Globus pallidus (tissue), 1 donor: ENCODE measurements around the gene TPCN1.
A peak's percentile ranks its signal among the peaks of the same experiment; 100 is the strongest.

Experiments
- DNase-seq: peaks from one replicate; pipeline ENCODE4 v3.0.0-alpha.2; 2015; ENCODE audit warnings: low spot score

Gene TPCN1

DNA sequence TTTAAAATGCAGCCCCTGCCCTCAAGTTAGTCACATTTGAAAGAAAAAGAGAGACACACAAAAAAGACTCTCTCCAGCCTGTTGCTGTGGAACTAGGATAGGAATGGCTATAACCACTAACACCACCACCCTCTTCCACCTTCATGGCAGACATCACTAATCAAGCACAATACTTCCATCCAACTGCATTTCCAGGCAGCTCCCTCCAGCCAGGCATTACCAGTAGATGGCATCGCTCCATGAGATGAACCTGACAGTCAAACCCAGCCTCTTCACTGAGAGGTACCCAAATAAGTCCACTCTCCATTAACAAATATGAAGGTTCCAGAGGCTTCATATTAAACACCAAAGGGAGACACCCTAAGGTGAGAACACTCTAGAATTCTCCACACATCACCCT is 89.2 kb downstream of the TPCN1 start:
- DNase-seq = no peak

DNA sequence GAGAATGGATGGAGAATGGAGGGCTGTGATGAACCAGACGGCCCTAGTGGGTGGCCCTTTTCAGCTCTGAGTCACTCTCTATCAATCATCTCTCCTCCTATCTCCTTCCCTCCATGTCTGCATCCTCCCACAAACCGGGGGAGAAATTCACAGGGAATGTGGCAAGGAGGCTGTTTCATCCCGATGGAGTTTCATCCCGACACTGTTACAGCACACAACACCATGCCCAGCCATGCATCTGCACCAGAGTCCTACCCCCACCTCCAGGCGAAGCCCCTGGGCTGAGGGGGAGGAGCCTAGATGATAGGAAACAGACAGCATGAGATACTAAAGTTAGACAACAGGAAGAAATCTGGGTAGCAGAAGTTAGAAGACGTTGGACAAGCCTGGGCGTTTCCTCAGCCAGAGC is 92.9 kb downstream of the TPCN1 start:
- DNase-seq = no peak

GRCh38 chr12:113315358-113315757 is 94.1 kb downstream of the TPCN1 start:
- no peak for DNase-seq

GRCh38 chr12:113316155-113316554 is 94.9 kb downstream of the TPCN1 start:
- DNase-seq = no peak

DNA sequence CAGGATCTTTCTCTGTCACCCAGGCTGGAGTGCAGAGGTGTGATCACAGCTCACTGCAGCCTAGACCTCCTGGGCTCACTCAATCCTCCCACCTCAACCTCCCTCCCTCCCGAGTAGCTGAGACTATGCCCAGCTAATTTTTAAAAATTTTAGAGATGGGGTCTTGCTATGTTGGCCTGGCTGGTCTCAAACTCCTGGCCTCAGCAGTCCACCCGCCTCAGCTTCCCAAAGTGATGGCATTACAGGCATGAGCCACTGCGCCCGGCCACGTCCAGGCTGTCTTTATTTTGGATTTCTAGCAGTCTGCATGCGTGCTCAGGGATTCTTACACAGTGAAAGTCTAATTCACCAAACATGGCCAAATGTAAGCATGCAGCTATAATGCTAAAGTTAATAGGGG is 95.9 kb downstream of the TPCN1 start:
- no peak for DNase-seq

GRCh38 chr12:113318046-113318656 is 96.9 kb downstream of the TPCN1 start:
- no peak for DNase-seq

DNA sequence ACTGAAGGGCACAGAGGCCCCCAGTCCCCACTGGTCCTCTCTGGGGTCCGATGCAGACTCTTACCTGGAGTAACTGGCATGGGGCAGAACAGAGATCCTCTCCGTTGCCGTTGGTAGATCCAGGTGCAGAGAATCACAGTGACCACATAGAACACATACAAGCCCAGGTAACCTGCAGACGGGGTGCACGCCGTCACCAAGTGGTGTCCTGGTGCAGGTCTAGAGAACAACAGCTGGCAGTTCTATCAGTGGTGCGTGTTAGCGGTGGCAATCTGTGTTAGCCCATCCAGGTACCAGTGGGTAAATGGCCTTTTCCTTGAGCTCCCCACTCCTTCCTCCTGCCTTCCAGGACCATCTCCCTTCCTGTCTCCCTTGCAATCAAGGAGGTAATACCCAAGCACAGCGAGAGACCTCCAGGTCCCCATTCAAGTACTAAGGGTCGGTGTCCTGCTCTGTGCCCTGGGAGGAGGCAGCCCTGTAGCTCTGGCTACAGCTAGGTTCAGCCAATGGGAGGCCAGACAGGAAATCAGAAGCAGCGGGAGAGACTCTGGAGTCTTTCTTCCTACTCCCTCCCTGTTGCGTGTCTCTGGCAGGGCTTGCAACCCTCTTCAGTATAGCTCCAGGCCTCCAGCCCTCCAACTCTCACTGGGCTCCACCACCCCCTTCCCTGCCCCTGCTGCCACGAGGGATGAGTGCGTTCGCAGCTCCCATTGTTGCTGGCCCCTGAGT is 97.8 kb downstream of the TPCN1 start:
- no peak for DNase-seq

DNA sequence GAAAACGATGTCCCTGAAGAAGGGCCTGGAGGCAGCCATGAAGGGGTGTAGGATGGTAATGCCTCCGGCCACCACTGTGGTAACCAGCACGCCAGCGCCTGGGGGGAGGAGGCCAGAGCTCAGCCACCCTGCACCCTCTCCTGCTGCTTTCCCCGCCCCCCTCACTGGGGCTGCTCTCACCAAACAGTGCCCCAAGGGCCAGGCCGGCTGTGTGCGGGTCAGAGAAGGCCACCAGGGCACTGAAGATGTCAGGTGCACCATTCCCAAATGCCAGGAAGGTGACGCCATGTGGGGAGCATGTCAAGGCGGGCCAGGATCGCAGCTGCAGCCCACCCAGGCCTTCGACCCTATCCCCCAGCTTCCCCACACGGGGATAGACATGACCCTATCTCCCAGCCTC is 99.1 kb downstream of the TPCN1 start:
- no peak for DNase-seq

DNA sequence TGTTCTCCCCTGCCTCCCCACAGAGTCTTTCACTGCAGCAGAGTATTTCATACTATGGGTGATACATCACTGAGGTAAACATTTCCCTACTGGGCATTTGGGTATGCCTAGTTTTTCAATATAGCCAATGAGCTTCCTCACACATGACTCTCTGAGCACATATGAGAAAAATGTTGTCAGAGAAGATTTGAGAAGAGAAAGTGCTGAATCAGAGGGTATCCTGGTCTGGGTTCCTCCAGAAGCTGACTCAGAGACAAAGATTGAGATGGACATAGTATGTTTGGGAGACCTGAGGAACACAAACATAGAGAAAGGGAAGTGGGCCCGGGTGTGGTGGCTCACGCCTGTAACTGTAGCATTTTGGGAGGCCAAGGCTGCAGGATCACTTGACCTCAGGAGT is 101.1 kb downstream of the TPCN1 start:
- DNase-seq = no peak

- DNase-seq = no peak
Observed at GRCh38 chr12:113325916-113326315, 104.7 kb downstream of the TPCN1 start.

DNA sequence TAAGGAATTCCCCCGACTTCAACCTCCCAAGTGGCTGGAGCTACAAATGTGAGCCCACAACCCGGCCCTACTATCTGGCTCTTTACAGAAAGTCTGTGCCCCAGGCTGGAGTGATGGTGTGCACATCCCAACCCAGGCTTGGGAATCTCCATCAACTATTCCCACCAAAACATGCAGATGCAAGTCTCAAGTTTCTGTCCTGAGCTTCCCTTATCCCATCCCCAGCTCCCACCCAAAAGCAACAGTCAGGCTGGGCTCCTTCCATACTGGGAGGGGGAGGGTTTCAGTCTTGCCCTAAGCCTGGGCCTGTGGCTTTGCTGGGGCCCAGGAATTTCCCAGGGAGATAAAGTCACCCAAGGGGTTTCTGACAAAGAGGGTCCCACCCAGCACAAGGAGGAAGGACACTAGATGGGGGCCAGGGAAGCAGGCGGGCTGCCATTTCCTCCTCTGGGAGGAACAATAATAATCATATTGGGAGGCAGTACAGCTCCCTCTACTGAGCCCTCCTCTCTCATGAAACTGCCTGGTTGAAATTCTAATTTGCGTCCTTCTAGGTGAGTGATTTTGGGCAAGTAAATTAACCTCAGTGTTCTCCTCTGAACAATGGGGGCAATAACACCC is 105.6 kb downstream of the TPCN1 start:
- DNase-seq = no peak

GRCh38 chr12:113328368-113328889 is 107.2 kb downstream of the TPCN1 start:
- DNase-seq = no peak

GRCh38 chr12:113329022-113329790 is 107.9 kb downstream of the TPCN1 start:
- no peak for DNase-seq

- DNase-seq = no peak
Observed at GRCh38 chr12:113329791-113330417, 108.6 kb downstream of the TPCN1 start.

DNA sequence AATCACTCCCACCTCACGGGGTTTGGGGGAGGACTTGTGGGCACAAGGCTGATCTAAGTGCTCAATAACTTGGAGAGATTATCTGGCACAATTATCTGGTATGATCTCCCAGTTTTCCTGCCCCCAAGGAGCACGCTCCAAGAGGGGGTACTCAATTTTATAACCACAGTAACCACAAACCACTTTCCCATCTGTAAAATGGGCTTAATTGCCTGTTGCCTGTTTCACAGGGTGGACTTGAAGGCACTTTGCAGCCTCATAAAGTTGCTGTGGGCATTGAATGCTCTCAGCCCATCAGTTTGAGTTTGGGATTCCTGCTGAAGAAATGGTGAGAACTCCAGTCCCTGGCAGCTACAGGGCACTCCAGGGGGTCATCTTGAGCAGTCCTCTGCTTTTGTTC is 109.2 kb downstream of the TPCN1 start:
- DNase-seq = no peak

DNA sequence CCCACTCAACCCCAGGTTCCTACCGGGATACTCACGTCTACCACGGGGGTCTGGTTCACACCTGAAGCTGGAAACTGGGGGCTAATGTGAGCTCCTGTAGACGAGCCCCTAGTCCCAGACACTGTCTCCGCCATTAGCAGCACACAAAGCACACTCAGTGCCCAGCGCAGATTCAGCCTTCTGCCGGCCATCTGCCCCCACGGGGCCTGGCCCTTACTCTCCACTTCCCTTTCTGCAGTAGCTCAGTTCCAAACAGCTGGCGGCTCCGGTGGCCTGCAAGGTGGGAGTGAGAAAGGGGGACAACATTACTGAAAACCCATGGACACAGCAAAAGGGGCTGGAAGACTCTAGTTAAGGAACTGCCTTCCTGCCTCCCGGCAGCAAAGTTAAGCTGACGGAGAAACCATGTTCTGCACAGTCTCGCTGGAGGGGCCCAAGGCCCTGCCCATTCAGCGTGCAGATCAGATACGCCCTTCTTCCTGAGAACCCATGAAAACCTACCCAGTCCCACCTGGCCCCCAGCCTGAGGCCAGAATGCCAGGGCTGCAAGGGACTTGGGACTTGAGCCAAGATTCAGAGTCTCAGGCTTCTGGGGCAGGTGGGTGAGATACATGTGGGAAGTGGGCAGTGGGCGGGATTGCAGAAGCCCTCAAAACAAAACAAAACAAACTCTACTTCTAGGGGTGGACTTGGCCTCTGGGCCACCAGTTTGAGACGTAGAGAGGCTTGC is 111.6 kb downstream of the TPCN1 start:
- DNase-seq = no peak

DNA sequence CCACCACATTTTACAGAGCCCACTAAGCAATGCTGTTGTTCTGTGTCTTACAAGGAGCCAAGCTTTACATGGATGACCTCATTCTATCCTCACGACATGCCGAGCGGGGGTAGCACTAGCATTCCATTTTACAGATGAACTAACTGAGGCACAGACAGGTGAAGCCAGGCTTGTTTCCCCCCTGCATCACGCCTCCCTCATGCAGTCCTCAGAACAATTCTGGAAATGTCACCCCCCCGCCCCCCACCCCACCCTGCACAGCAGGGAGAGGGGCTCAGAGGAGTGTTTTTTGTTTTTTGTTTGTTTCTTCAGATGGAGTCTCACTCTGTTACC is 112.1 kb downstream of the TPCN1 start:
- DNase-seq = no peak

- peak; percentile 15 for DNase-seq
Observed at GRCh38 chr12:113333877-113334785, 112.9 kb downstream of the TPCN1 start.

GRCh38 chr12:113334786-113335539 is 113.7 kb downstream of the TPCN1 start, which contains the start of gene SLC8B1:
Gene SLC8B1, minus strand, starts transcription at chr12:113335109. Its CDS starts 2,231 bp downstream, at chr12:113332878.
- DNase-seq = peak; percentile 80
